Heart left ventricle (tissue), 13 donors: ENCODE results near the gene CHRNB4.

Source experiments
- CTCF ChIP-seq, 12 donors: fragments of 200-600 bp; sonication (generic) in 4 of 12; IDR thresholded peaks; one replicate each; pipeline versions ENCODE4 v1.5.0 to v1.8.0; 2018 to 2022; ENCODE audit warnings: antibody characterized with exemption in 12 of 12, mild to moderate bottlenecking in 5 of 12
- POLR2A ChIP-seq, 2 donors: fragments of 450-650 bp; IDR thresholded peaks; one replicate each; pipeline ENCODE4 v1.6.1; 2017; ENCODE audit warnings: antibody characterized with exemption in 2 of 2, mild to moderate bottlenecking in 2 of 2, moderate library complexity in 2 of 2
- donor health status: ischemic (EF 13 %, LVEDD 7.1; RV severe dilation, severe dysfunction).
- donor health status: DM: no; HTN: yes; CAD: no.
- donor health status: DM: no; HTN: no; CAD: no.
- donor health status: ischemic (EF 25% LVEDD 6.9; RV normal size, moderate dysfunction).
- donor health status: ischemic (EF 25% LVEDD 5.7; RV mildly dilated, moderate dysfunction).
- donor health status: ischemic (EF 35%, LVEDD 5.7; RV mildly dilated, moderate dysfunction).
- donor health status: nonischemic (EF 11% LVEDD 7.7; RV severe dilation, severe dysfunction).
- donor health status: DM: yes; HTN: yes; CAD: no.
- donor health status: PGD.
- donor health status: ischemic (EF 29% LVEDD 5.4; RV normal size, mild dysfunction).
- donor health status: nonischemic (EF 23%, LVEDD 6.1; RV moderate dilation, normal function).

GRCh38 chr15:78642331-78642730 is 1.3 kb upstream of the CHRNB4 start:
- TF ChIP-seq CTCF (IDR thresholded peaks at IDR 0.05) (no peak), POLR2A (IDR thresholded peaks at IDR 0.05) (no peak)
